Naive thymus-derived CD8-positive, alpha-beta T cell (primary cell): ENCODE data around the gene NUDT8. TPM values are rescaled to one million over a fixed set of nuclear protein-coding genes. Genes with fewer than 3 reads are reported as not detected.

Experiments
- ATAC-seq, 2 donors: fragments of 150-1000 bp; cut with Tn5 transposase in 1 of 2; sonication (Bioruptor Pico), chemical (Tn5 transposase) in 1 of 2; 1 replicate in 1 of 2; 2 replicates in 1 of 2; pipeline ENCODE4 v1.10.0; 2021; ENCODE audit warnings: mild to moderate bottlenecking in 2 of 2, moderate library complexity in 2 of 2
- POLR2A ChIA-PET: fragments of 350-600 bp; sonication (Branson Sonifier 250); formaldehyde crosslinking; loops from one replicate; lab custom pipeline; 2021; ENCODE audit warnings: antibody characterized with exemption; lab: Charles Lee
- DNase-seq, 10 donors: peaks; one replicate each; pipeline versions ENCODE4 v3.0.0 to v3.0.0-alpha.2; 2020 to 2022
- H3K27ac Mint-ChIP-seq, 10 donors: one replicate each; pipeline ENCODE4 v1.8.0; 2020 to 2022; ENCODE audit warnings: mild to moderate bottlenecking in 10 of 10, mixed read lengths in 10 of 10, moderate library complexity in 4 of 10, inconsistent platforms in 1 of 10
- H3K27me3 Mint-ChIP-seq, 5 donors: one replicate each; pipeline ENCODE4 v1.8.0; 2021 to 2022; ENCODE audit warnings: mixed read lengths in 5 of 5
- H3K36me3 Mint-ChIP-seq, 3 donors: one replicate each; pipeline ENCODE4 v1.8.0; 2020 to 2022; ENCODE audit warnings: mixed read lengths in 3 of 3, mild to moderate bottlenecking in 2 of 3, inconsistent platforms in 1 of 3
- H3K4me1 Mint-ChIP-seq, 4 donors: one replicate each; pipeline ENCODE4 v1.8.0; 2021 to 2022; ENCODE audit warnings: mixed read lengths in 4 of 4
- H3K4me3 Mint-ChIP-seq, 10 donors: one replicate each; pipeline ENCODE4 v1.8.0; 2020 to 2022; ENCODE audit warnings: mild to moderate bottlenecking in 10 of 10, mixed read lengths in 10 of 10, moderate library complexity in 6 of 10, inconsistent platforms in 1 of 10
- H3K9me3 Mint-ChIP-seq, 9 donors: one replicate each; pipeline ENCODE4 v1.8.0; 2020 to 2022; ENCODE audit warnings: mixed read lengths in 9 of 9, mild to moderate bottlenecking in 3 of 9, inconsistent platforms in 1 of 9, moderate library complexity in 1 of 9
- polyA plus RNA-seq, 3 donors: library from polyadenylated mRNA; unstranded; fragments of 300-500 nt; fragmentation: Illumina TruSeq; gene quantifications; one replicate each; pipeline ENCODE4 v1.2.3, GENCODE V29; 2021
- total RNA-seq, 8 experiments: library from RNA in 2 of 8; stranded (reverse) in 2 of 8; gene quantifications; one replicate each; pipeline ENCODE4 v1.2.3 and lab custom pipeline; 2021 to 2026

NUDT8 gene
- total and polyA plus RNA-seq, 5 experiments from 2014 or later = 2.0 to 3.2 (median 2.7) TPM

GRCh38 chr11:67584205-67584880 is 45.4 kb downstream of the NUDT8 start:
- Mint-ChIP-seq H3K36me3 (peaks cover 0 to 4% (median 0%) of the 10 kb centered on the region in 3 donors), H3K4me1 (peaks cover 23 to 70% (median 45%) of the 10 kb centered on the region in 4 donors), H3K9me3 (no peaks in the 10 kb centered on the region), H3K27me3 (peaks cover 0 to 5% (median 1%) of the 10 kb centered on the region in 5 donors), H3K4me3 (peak overlapping the region; percentile 68 to 87 (median 82)), H3K27ac (peak overlapping the region; percentile 67 to 92 (median 86))
- DNase-seq (peak in 2 of 10 donors; percentile 29 to 32), ATAC-seq (peak; percentile 19 to 27)
- POLR2A ChIA-PET = interaction anchor here (0.8 to 1.6 kb wide), 8 partner anchors 8 to 345 kb away, joined by 3 to 7 read pairs (median 3); partner anchors contain the start of gene POLD4

DNA sequence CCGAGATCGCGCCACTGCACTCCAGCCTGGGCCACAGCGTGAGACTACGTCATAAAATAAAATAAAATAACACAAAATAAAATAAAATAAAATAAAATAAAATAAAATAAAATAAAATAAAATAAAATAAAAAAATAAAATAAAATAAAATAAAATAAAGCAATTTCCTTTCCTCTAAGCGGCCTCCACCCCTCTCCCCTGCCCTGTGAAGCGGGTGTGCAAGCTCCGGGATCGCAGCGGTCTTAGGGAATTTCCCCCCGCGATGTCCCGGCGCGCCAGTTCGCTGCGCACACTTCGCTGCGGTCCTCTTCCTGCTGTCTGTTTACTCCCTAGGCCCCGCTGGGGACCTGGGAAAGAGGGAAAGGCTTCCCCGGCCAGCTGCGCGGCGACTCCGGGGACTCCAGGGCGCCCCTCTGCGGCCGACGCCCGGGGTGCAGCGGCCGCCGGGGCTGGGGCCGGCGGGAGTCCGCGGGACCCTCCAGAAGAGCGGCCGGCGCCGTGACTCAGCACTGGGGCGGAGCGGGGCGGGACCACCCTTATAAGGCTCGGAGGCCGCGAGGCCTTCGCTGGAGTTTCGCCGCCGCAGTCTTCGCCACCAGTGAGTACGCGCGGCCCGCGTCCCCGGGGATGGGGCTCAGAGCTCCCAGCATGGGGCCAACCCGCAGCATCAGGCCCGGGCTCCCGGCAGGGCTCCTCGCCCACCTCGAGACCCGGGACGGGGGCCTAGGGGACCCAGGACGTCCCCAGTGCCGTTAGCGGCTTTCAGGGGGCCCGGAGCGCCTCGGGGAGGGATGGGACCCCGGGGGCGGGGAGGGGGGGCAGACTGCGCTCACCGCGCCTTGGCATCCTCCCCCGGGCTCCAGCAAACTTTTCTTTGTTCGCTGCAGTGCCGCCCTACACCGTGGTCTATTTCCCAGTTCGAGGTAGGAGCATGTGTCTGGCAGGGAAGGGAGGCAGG is 46.2 kb downstream of the NUDT8 start, which contains the start of gene GSTP1:
GSTP1 (plus strand) TSS at position 566 of the 958 bp plus-strand sequence; CDS start at position 598, 32 bp downstream.
- POLR2A ChIA-PET = interaction anchor here (0.6 to 1.8 kb wide), 13 partner anchors 9 to 344 kb away, joined by 3 to 12 read pairs (median 3); partner anchors contain the start of genes ACY3 and POLD4
- Mint-ChIP-seq H3K27ac (peak within 1 kb of the TSS; percentile 80 to 94 (median 91)), H3K27me3 (peaks cover 0 to 8% (median 4%) of the 10 kb centered on the region in 5 donors), H3K9me3 (no peaks in the 10 kb centered on the region), H3K36me3 (peaks cover 0 to 4% (median 0%) of the 10 kb centered on the region in 3 donors), H3K4me1 (peaks cover 26 to 74% (median 50%) of the 10 kb centered on the region in 4 donors), H3K4me3 (peak within 1 kb of the TSS; percentile 82 to 93 (median 90))
- ATAC-seq (peak; percentile 78 to 90), DNase-seq (peak; percentile 52 to 85 (median 68))

- Mint-ChIP-seq H3K27me3 (peaks cover 0 to 13% (median 7%) of the 10 kb centered on the region in 5 donors), H3K36me3 (peaks cover 0 to 4% (median 0%) of the 10 kb centered on the region in 3 donors), H3K4me1 (peaks cover 26 to 63% (median 50%) of the 10 kb centered on the region in 4 donors), H3K27ac (peak overlapping the region in 6 of 10 donors; percentile 2 to 85 (median 74)), H3K9me3 (no peaks in the 10 kb centered on the region), H3K4me3 (peak overlapping the region in 8 of 10 donors; percentile 1 to 90 (median 76))
- no peak for DNase-seq
- no peak for ATAC-seq
- POLR2A ChIA-PET = interaction anchor here (0.6 to 1.8 kb wide), 3 partner anchors 10 to 68 kb away, joined by 3 to 12 read pairs (median 6); partner anchors contain the start of gene ACY3
These were observed 47.7 kb downstream of the NUDT8 start for GRCh38 chr11:67582011-67582410.

- Mint-ChIP-seq H3K36me3 (peaks cover 0 to 4% (median 0%) of the 10 kb centered on the region in 3 donors), H3K4me3 (peak overlapping the region in 5 of 10 donors; percentile 2 to 41 (median 18)), H3K9me3 (no peaks in the 10 kb centered on the region), H3K4me1 (peaks cover 27 to 57% (median 49%) of the 10 kb centered on the region in 4 donors), H3K27ac (peak overlapping the region in 1 of 10 donors; percentile 47), H3K27me3 (peaks cover 1 to 17% (median 12%) of the 10 kb centered on the region in 5 donors)
- ATAC-seq (no peak), DNase-seq (no peak)
- POLR2A ChIA-PET = no interaction called here
These were observed 48.3 kb downstream of the NUDT8 start for GRCh38 chr11:67581469-67581868.

DNA sequence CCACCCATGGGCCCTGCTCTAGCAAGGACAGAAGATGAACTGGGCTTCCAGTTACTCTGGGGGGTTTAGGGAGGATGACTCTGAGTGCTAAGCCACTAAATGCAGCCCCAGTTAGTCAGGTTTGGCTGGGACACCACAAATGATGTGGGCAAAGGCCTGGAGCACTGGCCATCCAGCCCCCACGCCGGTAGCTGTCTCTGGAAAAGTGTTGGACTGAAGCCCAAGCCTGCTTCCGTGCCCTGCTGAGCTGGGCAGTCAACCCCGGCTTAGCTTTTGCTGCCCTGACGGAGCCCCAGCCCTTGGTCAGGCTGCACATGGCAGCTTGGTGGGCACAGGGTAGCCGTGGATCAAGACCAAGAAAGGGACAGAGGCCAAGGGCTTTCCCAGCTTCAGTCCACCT is 51.8 kb downstream of the NUDT8 start:
- DNase-seq (no peak), ATAC-seq (no peak)
- no peak overlapping the region for H3K4me3 Mint-ChIP-seq
- H3K27me3 Mint-ChIP-seq = peaks cover 7 to 30% (median 27%) of the 10 kb centered on the region in 5 donors
- no peak overlapping the region for H3K27ac Mint-ChIP-seq
- H3K4me1 Mint-ChIP-seq = peaks cover 18 to 32% (median 22%) of the 10 kb centered on the region in 4 donors
- POLR2A ChIA-PET = no interaction called here
- no peaks in the 10 kb centered on the region for H3K36me3 Mint-ChIP-seq
- no peaks in the 10 kb centered on the region for H3K9me3 Mint-ChIP-seq

Other genes starting within 250 kb of the NUDT8 start
- 10 to 100 TPM; 47.3 to 58.1 TPM for gene RAD9A, start 238.0 kb downstream of the NUDT8 start, total RNA-seq
- gene RAD9A, start 238.0 kb downstream of the NUDT8 start, polyA plus RNA-seq = 1 to 10 TPM; 6.5 to 9.4 (median 6.6) TPM
- 100 to 1,000 TPM; 141 to 146 TPM for gene PPP1CA, start 228.1 kb downstream of the NUDT8 start, total RNA-seq
- 100 to 1,000 TPM; 357 to 518 (median 403) TPM for gene PPP1CA, start 228.1 kb downstream of the NUDT8 start, polyA plus RNA-seq
- 100 to 1,000 TPM; 403 to 419 TPM for gene TBC1D10C, start 225.9 kb downstream of the NUDT8 start, total RNA-seq
- 100 to 1,000 TPM; 231 to 307 (median 251) TPM for gene TBC1D10C, start 225.9 kb downstream of the NUDT8 start, polyA plus RNA-seq
- 10 to 100 TPM; 18.5 to 21.2 TPM for gene CARNS1, start 214.3 kb downstream of the NUDT8 start, total RNA-seq
- 1 to 10 TPM; 2.2 to 3.7 (median 2.3) TPM for gene CARNS1, start 214.3 kb downstream of the NUDT8 start, polyA plus RNA-seq
- gene RPS6KB2, start 201.4 kb downstream of the NUDT8 start, total RNA-seq = 10 to 100 TPM; 80.9 to 82.8 TPM
- gene RPS6KB2, start 201.4 kb downstream of the NUDT8 start, polyA plus RNA-seq = 10 to 100 TPM; 41.9 to 45.9 (median 43.2) TPM
- gene PTPRCAP, start 192.3 kb downstream of the NUDT8 start, total RNA-seq = 100 to 1,000 TPM; 212 to 215 TPM
- 100 to 1,000 TPM; 647 to 717 (median 686) TPM for gene PTPRCAP, start 192.3 kb downstream of the NUDT8 start, polyA plus RNA-seq
- 10 to 100 TPM; 21.2 to 22.3 TPM for gene CORO1B, start 186.5 kb downstream of the NUDT8 start, total RNA-seq
- 10 to 100 TPM in 1 of 3 donors, 1 to 10 TPM in 2; 9.2 to 12.6 (median 9.8) TPM for gene CORO1B, start 186.5 kb downstream of the NUDT8 start, polyA plus RNA-seq
- gene GPR152, start 177.2 kb downstream of the NUDT8 start, total RNA-seq = not detected
- gene GPR152, start 177.2 kb downstream of the NUDT8 start, polyA plus RNA-seq = 1 to 10 TPM in 1 of 3 donors, under 1 TPM in 2; 0.20 to 1.2 (median 0.86) TPM
- 1 to 10 TPM; 2.9 to 3.7 TPM for gene CABP4, start 174.6 kb downstream of the NUDT8 start, total RNA-seq
- gene CABP4, start 174.6 kb downstream of the NUDT8 start, polyA plus RNA-seq = under 1 TPM; 0.58 to 0.96 (median 0.62) TPM
- 100 to 1,000 TPM; 105 to 111 TPM for gene TMEM134, start 160.7 kb downstream of the NUDT8 start, total RNA-seq
- 100 to 1,000 TPM; 128 to 148 (median 144) TPM for gene TMEM134, start 160.7 kb downstream of the NUDT8 start, polyA plus RNA-seq
- gene AIP, start 146.9 kb downstream of the NUDT8 start, total RNA-seq = 100 to 1,000 TPM; 136 to 141 TPM
- gene AIP, start 146.9 kb downstream of the NUDT8 start, polyA plus RNA-seq = 100 to 1,000 TPM; 146 to 169 (median 146) TPM
- gene PITPNM1, start 124.6 kb downstream of the NUDT8 start, total RNA-seq = 100 to 1,000 TPM; 118 to 120 TPM
- 10 to 100 TPM; 13.8 to 36.5 (median 15.9) TPM for gene PITPNM1, start 124.6 kb downstream of the NUDT8 start, polyA plus RNA-seq
- gene CDK2AP2, start 121.8 kb downstream of the NUDT8 start, total RNA-seq = 10 to 100 TPM; 41.8 to 46.4 TPM
- 10 to 100 TPM; 75.9 to 96.8 (median 79.5) TPM for gene CDK2AP2, start 121.8 kb downstream of the NUDT8 start, polyA plus RNA-seq
- not detected for gene CABP2, start 106.5 kb downstream of the NUDT8 start, total RNA-seq
- gene CABP2, start 106.5 kb downstream of the NUDT8 start, polyA plus RNA-seq = not detected
- gene GSTP1, start 46.1 kb downstream of the NUDT8 start, total RNA-seq = 100 to 1,000 TPM; 177 to 186 TPM
- 100 to 1,000 TPM; 234 to 278 (median 276) TPM for gene GSTP1, start 46.1 kb downstream of the NUDT8 start, polyA plus RNA-seq
- 100 to 1,000 TPM; 197 to 199 TPM for gene NDUFV1, start 23.0 kb downstream of the NUDT8 start, total RNA-seq
- 100 to 1,000 TPM; 122 to 123 (median 122) TPM for gene NDUFV1, start 23.0 kb downstream of the NUDT8 start, polyA plus RNA-seq
- not detected for gene TBX10, start 9.8 kb upstream of the NUDT8 start, total RNA-seq
- not detected for gene TBX10, start 9.8 kb upstream of the NUDT8 start, polyA plus RNA-seq
- not detected for gene ACY3, start 20.8 kb upstream of the NUDT8 start, total RNA-seq
- under 1 TPM in 2 of 3 donors, not detected in 1; 0.29 to 0.64 TPM for gene ACY3, start 20.8 kb upstream of the NUDT8 start, polyA plus RNA-seq
- gene ALDH3B2, start 44.7 kb upstream of the NUDT8 start, total RNA-seq = not detected
- not detected for gene ALDH3B2, start 44.7 kb upstream of the NUDT8 start, polyA plus RNA-seq